Progenitor cell of endocrine pancreas (in vitro differentiated cells): ENCODE data around the gene TDG. TPM values are rescaled to one million over a fixed set of nuclear protein-coding genes. Genes with fewer than 3 reads are reported as not detected.

Experiments
- DNase-seq: peaks from one replicate; pipeline ENCODE4 v3.0.0; 2021; ENCODE audit warnings: low spot score; ENCODE audit not compliant: unreplicated experiment
- H3K27ac Mint-ChIP-seq: 2 replicates; pipeline ENCODE4 v1.8.0; 2021; ENCODE audit warnings: mild to moderate bottlenecking, moderate library complexity, mixed read lengths
- H3K27me3 Mint-ChIP-seq: 2 replicates; pipeline ENCODE4 v1.8.0; 2021; ENCODE audit warnings: mixed read lengths
- H3K36me3 Mint-ChIP-seq: 2 replicates; pipeline ENCODE4 v1.8.0; 2022; ENCODE audit warnings: mixed read lengths; ENCODE audit not compliant: insufficient read depth
- H3K4me1 Mint-ChIP-seq: 2 replicates; pipeline ENCODE4 v1.8.0; 2021; ENCODE audit warnings: low read depth, mixed read lengths
- H3K4me3 Mint-ChIP-seq: 2 replicates; pipeline ENCODE4 v1.8.0; 2021; ENCODE audit warnings: low read depth, mild to moderate bottlenecking, moderate library complexity, mixed read lengths
- H3K9me3 Mint-ChIP-seq: 2 replicates; pipeline ENCODE4 v1.8.0; 2021; ENCODE audit warnings: low read depth, mixed read lengths
- total RNA-seq: library from RNA; stranded (reverse); gene quantifications from 2 replicates; pipeline ENCODE4 v1.2.1, GENCODE V29; 2021
- TF ChIP-seq, protein P1 (sequence below): fragments of 200-600 bp; sonication (generic); IDR thresholded peaks from one replicate; pipeline ENCODE4 v1.5.0; 2021; ENCODE audit warnings: antibody characterized with exemption, mild to moderate bottlenecking; ENCODE audit not compliant: unreplicated experiment

The TDG gene
- total RNA-seq, 1 donor from 2014 or later: 52.9 TPM

DNA sequence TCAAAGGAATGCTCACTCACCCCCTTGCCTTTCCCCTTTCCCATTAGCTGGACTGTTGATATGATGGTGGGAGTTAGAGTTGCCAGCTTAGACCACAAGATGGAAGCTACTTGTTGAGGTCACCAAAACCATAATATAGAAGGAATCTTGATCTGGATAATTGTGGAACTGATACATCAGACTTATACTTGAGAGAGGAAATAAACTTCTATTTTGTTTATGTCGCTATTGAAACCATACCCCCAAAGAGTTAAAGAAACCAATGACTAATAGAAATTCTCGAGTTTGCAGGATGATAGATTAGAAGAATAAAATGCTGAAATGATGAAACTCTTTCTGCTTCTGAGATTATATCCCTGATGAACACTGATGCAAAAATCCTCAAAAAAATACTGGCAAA is 37.9 kb downstream of the TDG start:
- no peaks in the 10 kb centered on the region for H3K9me3 Mint-ChIP-seq
- TF ChIP-seq, protein P1, sequence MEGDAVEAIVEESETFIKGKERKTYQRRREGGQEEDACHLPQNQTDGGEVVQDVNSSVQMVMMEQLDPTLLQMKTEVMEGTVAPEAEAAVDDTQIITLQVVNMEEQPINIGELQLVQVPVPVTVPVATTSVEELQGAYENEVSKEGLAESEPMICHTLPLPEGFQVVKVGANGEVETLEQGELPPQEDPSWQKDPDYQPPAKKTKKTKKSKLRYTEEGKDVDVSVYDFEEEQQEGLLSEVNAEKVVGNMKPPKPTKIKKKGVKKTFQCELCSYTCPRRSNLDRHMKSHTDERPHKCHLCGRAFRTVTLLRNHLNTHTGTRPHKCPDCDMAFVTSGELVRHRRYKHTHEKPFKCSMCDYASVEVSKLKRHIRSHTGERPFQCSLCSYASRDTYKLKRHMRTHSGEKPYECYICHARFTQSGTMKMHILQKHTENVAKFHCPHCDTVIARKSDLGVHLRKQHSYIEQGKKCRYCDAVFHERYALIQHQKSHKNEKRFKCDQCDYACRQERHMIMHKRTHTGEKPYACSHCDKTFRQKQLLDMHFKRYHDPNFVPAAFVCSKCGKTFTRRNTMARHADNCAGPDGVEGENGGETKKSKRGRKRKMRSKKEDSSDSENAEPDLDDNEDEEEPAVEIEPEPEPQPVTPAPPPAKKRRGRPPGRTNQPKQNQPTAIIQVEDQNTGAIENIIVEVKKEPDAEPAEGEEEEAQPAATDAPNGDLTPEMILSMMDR: no peak
- H3K4me3 Mint-ChIP-seq: no peak overlapping the region
- peaks cover 18% of the 10 kb centered on the region for H3K27me3 Mint-ChIP-seq
- H3K36me3 Mint-ChIP-seq: no peaks in the 10 kb centered on the region
- no peaks in the 10 kb centered on the region for H3K4me1 Mint-ChIP-seq
- H3K27ac Mint-ChIP-seq: no peak overlapping the region
- DNase-seq: no peak

- Mint-ChIP-seq H3K27ac (no peak overlapping the region), H3K27me3 (peaks cover 13% of the 10 kb centered on the region), H3K9me3 (no peaks in the 10 kb centered on the region), H3K4me1 (no peaks in the 10 kb centered on the region), H3K4me3 (no peak overlapping the region), H3K36me3 (no peaks in the 10 kb centered on the region)
- TF ChIP-seq, protein P1: no peak
- DNase-seq: no peak
Observed at GRCh38 chr12:104006929-104007328, 41.3 kb downstream of the TDG start.

DNA sequence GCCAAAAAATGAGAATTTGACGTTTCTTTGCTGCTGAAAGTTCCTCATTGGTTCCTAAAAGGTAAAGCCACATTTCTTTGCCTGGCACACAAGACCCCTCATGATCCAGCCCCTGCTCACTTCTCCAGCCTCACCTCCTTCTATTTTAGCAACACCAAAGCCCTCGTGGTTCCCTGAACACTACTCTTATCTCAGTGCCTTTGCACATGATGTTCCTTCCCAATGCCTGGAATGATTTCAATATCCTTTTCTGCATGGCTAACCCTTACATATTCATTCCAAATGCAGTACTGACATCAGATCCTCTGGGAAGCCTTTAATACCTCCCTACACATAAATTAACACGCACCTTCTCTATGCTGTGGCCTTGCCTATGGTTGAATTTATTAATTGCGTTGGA is 44.4 kb downstream of the TDG start:
- H3K4me1 Mint-ChIP-seq: no peaks in the 10 kb centered on the region
- no peaks in the 10 kb centered on the region for H3K36me3 Mint-ChIP-seq
- no peak overlapping the region for H3K4me3 Mint-ChIP-seq
- no peak overlapping the region for H3K27ac Mint-ChIP-seq
- H3K27me3 Mint-ChIP-seq: peaks cover 10% of the 10 kb centered on the region
- no peaks in the 10 kb centered on the region for H3K9me3 Mint-ChIP-seq
- DNase-seq: no peak
- TF ChIP-seq, protein P1: no peak

DNA sequence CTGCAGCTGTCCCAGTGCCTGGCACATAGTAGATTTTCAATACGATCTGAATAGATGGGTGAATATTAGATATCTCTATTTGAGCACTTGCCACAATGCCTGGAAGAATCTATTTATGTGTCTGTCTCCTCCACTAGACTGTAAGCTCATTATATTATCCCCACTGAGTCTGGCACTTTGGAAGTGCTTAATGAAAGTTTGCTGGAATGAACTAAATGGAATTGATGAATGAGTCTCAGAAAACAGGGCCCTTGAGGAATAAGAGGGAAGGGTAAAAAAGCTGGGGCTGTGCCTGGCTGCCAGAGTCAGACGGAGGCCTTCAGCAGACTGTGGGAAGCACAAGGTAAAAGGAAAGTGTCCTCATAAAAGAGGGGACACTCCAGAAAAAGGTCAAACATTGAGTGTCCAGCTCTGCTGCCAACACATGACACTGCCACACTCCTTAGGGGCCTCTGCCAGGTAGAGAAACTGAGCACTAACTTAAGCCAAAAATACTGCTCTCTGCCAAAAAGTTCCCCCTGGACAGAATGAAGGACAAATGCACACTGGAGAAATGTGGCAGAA is 45.0 kb downstream of the TDG start:
- no peak overlapping the region for H3K27ac Mint-ChIP-seq
- H3K4me1 Mint-ChIP-seq: no peaks in the 10 kb centered on the region
- H3K36me3 Mint-ChIP-seq: no peaks in the 10 kb centered on the region
- peaks cover 10% of the 10 kb centered on the region for H3K27me3 Mint-ChIP-seq
- no peak overlapping the region for H3K4me3 Mint-ChIP-seq
- no peaks in the 10 kb centered on the region for H3K9me3 Mint-ChIP-seq
- no peak for DNase-seq
- TF ChIP-seq, protein P1: no peak

- TF ChIP-seq, protein P1: no peak
- Mint-ChIP-seq H3K9me3 (no peaks in the 10 kb centered on the region), H3K27me3 (peaks cover 10% of the 10 kb centered on the region), H3K36me3 (no peaks in the 10 kb centered on the region), H3K27ac (no peak overlapping the region), H3K4me1 (no peaks in the 10 kb centered on the region), H3K4me3 (no peak overlapping the region)
- no peak for DNase-seq
Observed at GRCh38 chr12:104011253-104011652, 45.6 kb downstream of the TDG start.
